Right lobe of liver (tissue), 6 donors: Measurements from ENCODE around the gene CCDC83. TPM values are rescaled to one million over a fixed set of nuclear protein-coding genes. Genes with fewer than 3 reads are reported as not detected.

Source experiments
- ATAC-seq, 4 donors: fragments of 200-7000 bp; cut with Tn5 transposase; one replicate each; pipeline ENCODE4 v1.9.1; 2020; ENCODE audit warnings: mild to moderate bottlenecking in 4 of 4, moderate library complexity in 4 of 4
- DNase-seq, 3 donors: peaks; one replicate each; pipeline ENCODE4 v3.0.0-alpha.2; 2020
- H3K27ac ChIP-seq, 3 donors: fragments of 200-600 bp; one replicate each; pipeline ENCODE4 v1.8.0; 2022
- H3K27me3 ChIP-seq, 2 donors: fragments of 200-600 bp; one replicate each; pipeline ENCODE4 v1.8.0; 2022
- H3K36me3 ChIP-seq, 4 donors: fragments of 200-600 bp; sonication (generic) in 1 of 4; one replicate each; pipeline versions ENCODE4 v1.5.1 to v1.8.0; 2017 to 2022; ENCODE audit warnings: control low read depth in 1 of 4
- H3K4me1 ChIP-seq, 4 donors: fragments of 200-600 bp; sonication (generic) in 1 of 4; one replicate each; pipeline versions ENCODE4 v1.5.1 to v1.8.0; 2017 to 2022; ENCODE audit warnings: control low read depth in 1 of 4
- H3K4me3 ChIP-seq, 3 donors: fragments of 200-600 bp; one replicate each; pipeline ENCODE4 v1.8.0; 2022
- H3K9me3 ChIP-seq, 4 donors: fragments of 200-600 bp; sonication (generic) in 1 of 4; one replicate each; pipeline versions ENCODE4 v1.5.1 to v1.8.0; 2017 to 2022; ENCODE audit warnings: control low read depth in 1 of 4
- POLR2A ChIP-seq: fragments of 450-650 bp; IDR thresholded peaks from one replicate; pipeline ENCODE4 v1.6.1; 2017; ENCODE audit warnings: antibody characterized with exemption, mild to moderate bottlenecking
- WGBS: methylation state at CpG from one replicate; pipeline ENCODE4 v1.1.6; 2018; ENCODE audit warnings: low coverage, low lambda C conversion rate; ENCODE audit not compliant: insufficient coverage; ENCODE audit errors: missing lambda C conversion rate; 5-methylcytosine and 5-hydroxymethylcytosine counted together
- intact Hi-C, 2 donors: fragments of 100-400 bp; cut with DNase I; formaldehyde crosslinking; loops; one replicate each; pipeline versions ENCODE4 v1.11.2 to v1.14.1; 2022
- total RNA-seq, 6 experiments: library from RNA; depleted of rRNA in 2 of 6; stranded (reverse); fragments of >200 nt in 2 of 6; fragmentation: NEBNext Ultra II Directional in 3 of 6; extraction: Animal tissue kit (Norgen Biotek cat#: 25700) in 3 of 6; gene quantifications; one replicate each; pipeline versions ENCODE4 v1.1.0 to v1.2.4, GENCODE V29; 2016 to 2023
- TF ChIP-seq, protein P1 (sequence below), 4 donors: fragments of 200-600 bp in 3 of 4; fragments of 450-650 bp in 1 of 4; IDR thresholded peaks; one replicate each; pipeline versions ENCODE4 v1.5.1 to v1.8.0; 2016 to 2022; ENCODE audit warnings: antibody characterized with exemption in 4 of 4, mild to moderate bottlenecking in 2 of 4
- donor health status: DM: no; HTN: yes; CAD: no.
- donor health status: DM: no; HTN: no; CAD: no.
- donor health status: DM: no; HTN: no; CAD: no.
- donor health status: DM: no; HTN: yes; CAD: no.
- donor health status: DM: no; HTN: yes; CAD: no.

Gene CCDC83
- total RNA-seq, 6 experiments from 2014 or later, result not detected

DNA sequence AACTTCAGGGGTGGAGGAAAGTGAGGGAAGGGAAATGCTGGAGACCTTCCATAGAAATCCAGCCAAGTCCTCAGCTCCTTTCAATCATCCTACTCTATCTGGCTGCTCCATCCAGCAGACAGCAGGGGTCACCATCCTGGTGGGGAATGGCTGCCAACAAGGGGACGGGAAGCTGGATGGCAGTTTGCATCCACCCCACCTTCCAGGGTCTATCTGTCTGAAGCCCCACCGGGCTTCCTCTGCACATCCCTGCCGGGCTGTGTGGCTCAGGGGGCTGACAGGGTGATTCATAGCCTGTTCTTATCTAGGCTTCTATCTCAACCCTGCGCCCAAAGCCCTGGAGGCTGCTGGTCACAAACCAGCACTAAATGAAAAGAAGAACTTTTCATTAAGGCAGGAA is 45.3 kb upstream of the CCDC83 start:
- Histone ChIP-seq H3K27me3 (no peaks in the 10 kb centered on the region), H3K9me3 (no peaks in the 10 kb centered on the region), H3K36me3 (no peaks in the 10 kb centered on the region), H3K4me1 (no peaks in the 10 kb centered on the region), H3K4me3 (peak overlapping the region; percentile 51 to 59 (median 54)), H3K27ac (peak overlapping the region in 1 of 3 donors; percentile 13)
- ATAC-seq (no peak), DNase-seq (no peak)
- TF ChIP-seq, protein P1, sequence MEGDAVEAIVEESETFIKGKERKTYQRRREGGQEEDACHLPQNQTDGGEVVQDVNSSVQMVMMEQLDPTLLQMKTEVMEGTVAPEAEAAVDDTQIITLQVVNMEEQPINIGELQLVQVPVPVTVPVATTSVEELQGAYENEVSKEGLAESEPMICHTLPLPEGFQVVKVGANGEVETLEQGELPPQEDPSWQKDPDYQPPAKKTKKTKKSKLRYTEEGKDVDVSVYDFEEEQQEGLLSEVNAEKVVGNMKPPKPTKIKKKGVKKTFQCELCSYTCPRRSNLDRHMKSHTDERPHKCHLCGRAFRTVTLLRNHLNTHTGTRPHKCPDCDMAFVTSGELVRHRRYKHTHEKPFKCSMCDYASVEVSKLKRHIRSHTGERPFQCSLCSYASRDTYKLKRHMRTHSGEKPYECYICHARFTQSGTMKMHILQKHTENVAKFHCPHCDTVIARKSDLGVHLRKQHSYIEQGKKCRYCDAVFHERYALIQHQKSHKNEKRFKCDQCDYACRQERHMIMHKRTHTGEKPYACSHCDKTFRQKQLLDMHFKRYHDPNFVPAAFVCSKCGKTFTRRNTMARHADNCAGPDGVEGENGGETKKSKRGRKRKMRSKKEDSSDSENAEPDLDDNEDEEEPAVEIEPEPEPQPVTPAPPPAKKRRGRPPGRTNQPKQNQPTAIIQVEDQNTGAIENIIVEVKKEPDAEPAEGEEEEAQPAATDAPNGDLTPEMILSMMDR (IDR thresholded peaks at IDR 0.05), result no peak
- TF ChIP-seq POLR2A, result no peak
- intact Hi-C loops, result no loop called here
- WGBS, result 20% methylated on average over 3 of the region's 4 CpGs

DNA sequence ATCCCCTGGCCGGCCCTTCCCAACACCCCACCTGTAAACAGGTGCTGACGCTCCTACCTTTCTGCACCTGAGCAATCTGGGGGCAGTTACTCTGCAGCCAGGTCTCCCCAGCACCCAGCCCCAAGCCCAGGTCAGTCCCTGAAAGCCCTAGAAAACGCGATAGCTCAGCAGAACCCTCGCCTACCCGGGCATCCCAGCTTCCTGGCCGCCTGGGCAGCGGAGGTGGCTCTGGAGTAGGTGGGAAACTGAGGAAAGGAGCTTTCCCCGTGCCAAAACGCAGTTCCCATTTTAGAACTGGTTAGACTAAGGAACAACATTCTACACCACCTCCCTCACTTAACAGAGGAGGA is 44.7 kb upstream of the CCDC83 start:
- ATAC-seq, result peak in 1 of 4 donors; percentile 4
- no peak for DNase-seq
- TF ChIP-seq, protein P1 (IDR thresholded peaks at IDR 0.05), result no peak
- no peak for TF ChIP-seq POLR2A
- Histone ChIP-seq H3K27ac (peak overlapping the region; percentile 8 to 40 (median 9)), H3K4me3 (peak overlapping the region; percentile 51 to 59 (median 54)), H3K9me3 (no peaks in the 10 kb centered on the region), H3K36me3 (no peaks in the 10 kb centered on the region), H3K27me3 (no peaks in the 10 kb centered on the region), H3K4me1 (no peaks in the 10 kb centered on the region)
- 10% methylated on average over 8 of the region's 10 CpGs for WGBS
- intact Hi-C loops, result no loop called here

DNA sequence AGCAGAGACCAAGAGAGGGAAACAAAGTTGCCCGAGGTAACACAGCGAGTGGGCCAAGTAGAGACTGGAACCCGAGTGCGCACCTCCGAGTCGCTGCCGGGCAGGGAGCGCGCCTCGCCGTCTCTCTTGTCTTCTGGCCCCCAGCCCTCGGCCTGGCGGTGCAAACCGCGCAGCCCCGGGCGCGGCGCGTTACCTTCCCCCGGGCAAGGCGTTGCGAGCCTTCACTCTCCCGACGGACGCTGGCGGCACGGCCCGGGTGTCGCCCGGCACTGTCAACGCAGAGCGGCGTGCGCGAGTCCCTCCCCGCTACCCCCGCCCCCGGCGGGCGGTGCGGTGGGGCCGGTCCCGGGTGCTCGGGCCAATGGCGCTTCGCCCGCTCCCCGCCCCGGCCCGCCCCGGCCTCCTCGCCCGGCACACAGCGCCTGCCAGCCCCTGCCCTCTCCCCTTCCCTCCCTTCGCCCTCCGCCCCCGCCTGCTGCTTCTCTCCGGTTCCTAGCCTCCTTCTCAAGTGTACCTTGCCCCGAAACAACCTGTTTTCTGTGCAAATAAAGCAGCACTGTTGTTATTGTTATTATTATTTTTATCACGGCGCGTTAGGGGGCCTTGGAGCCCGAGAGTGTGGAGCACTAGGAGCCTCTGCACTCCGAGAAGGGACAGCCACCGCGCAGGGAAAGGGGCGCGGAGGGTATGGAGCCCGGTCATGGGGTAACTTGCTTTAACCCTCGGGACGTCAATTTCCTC is 44.1 kb upstream of the CCDC83 start, which contains the start of gene SYTL2:
Gene SYTL2 (minus strand): TSS at position 271 of the 741 bp plus-strand sequence. CDS start 53,416 bp downstream, outside the sequence.
- DNase-seq, result peak; percentile 79 to 81 (median 80)
- Histone ChIP-seq H3K9me3 (no peaks in the 10 kb centered on the region), H3K27ac (peak within 1 kb of the TSS; percentile 8 to 40 (median 9)), H3K4me1 (no peaks in the 10 kb centered on the region), H3K27me3 (no peaks in the 10 kb centered on the region), H3K36me3 (no peaks in the 10 kb centered on the region), H3K4me3 (peak within 1 kb of the TSS; percentile 51 to 59 (median 54))
- peak; percentile 98 to 99 (median 98) for ATAC-seq
- WGBS, result 3% methylated on average over 15 of the region's 72 CpGs
- intact Hi-C loops, result no loop called here
- TF ChIP-seq, protein P1 (IDR thresholded peaks at IDR 0.05), result peak in 2 of 4 donors; percentile 14 to 19
- peak; percentile 71 for TF ChIP-seq POLR2A

DNA sequence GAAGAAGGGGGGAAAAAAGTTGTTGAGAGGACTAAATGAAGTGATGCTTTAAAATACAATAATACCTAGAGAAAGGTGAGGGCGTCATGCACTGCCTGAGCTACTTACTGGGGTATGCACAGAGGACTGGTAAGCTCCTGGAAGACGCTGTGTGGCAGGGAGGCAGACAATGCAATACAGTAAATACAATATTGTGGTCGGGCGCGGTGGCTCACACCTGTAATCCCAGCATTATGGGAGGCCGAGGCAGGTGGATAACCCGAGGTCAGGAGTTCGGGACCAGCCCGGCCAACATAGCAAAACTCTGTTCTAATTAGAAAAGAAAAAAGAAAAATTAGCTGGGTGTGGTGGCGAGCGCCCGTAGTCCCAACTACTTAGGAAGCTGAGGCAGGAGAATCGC is 43.6 kb upstream of the CCDC83 start:
- H3K27ac ChIP-seq, result no peak overlapping the region
- WGBS, result 85% methylated on average over 12 of the region's 13 CpGs
- H3K36me3 ChIP-seq, result no peaks in the 10 kb centered on the region
- ATAC-seq, result no peak
- no peaks in the 10 kb centered on the region for H3K4me1 ChIP-seq
- DNase-seq, result no peak
- no peaks in the 10 kb centered on the region for H3K9me3 ChIP-seq
- H3K4me3 ChIP-seq, result peak overlapping the region in 2 of 3 donors; percentile 51 to 59
- intact Hi-C loops, result no loop called here
- no peak for TF ChIP-seq POLR2A
- TF ChIP-seq, protein P1 (IDR thresholded peaks at IDR 0.05), result no peak
- no peaks in the 10 kb centered on the region for H3K27me3 ChIP-seq
